ENCODE measurements around the gene NAALADL2. TPM values are rescaled to one million over a fixed set of nuclear protein-coding genes. Genes with fewer than 3 reads are reported as not detected.

The NAALADL2 gene
- total RNA-seq, 1 experiment from 2014 or later: 1.6 TPM

GRCh38 chr3:175608356-175608755 is 749.2 kb downstream of the NAALADL2 start:
- H2AK5ac ChIP-seq (ENCODE audit: insufficient read length, low read length): no peak overlapping the region
- H3K79me2 ChIP-seq (ENCODE audit: insufficient read depth, low read length): no peaks in the 10 kb centered on the region
- WGBS (ENCODE audit: extremely low coverage, insufficient read length, low lambda C conversion rate): no CpG with 5 or more reads among the region's 5 CpGs
- Mint-ChIP-seq H3K27ac (no peak overlapping the region), H3K27me3 (ENCODE audit: low read depth) (no peaks in the 10 kb centered on the region), H3K4me3 (no peak overlapping the region), H3K36me3 (ENCODE audit: insufficient read depth in 1 of 3, low read depth in 3 of 3) (no peaks in the 10 kb centered on the region), H3K4me1 (peaks cover 6 to 9% of the 10 kb centered on the region in 2 experiments), H3K9me3 (no peaks in the 10 kb centered on the region)
- TF ChIP-seq CTCF (conservative IDR thresholded peaks at IDR 0.05): no peak
- no peak overlapping the region for H2BK120ac ChIP-seq (ENCODE audit: low read depth, low read length, poor library complexity, severe bottlenecking)
- H3T11ph ChIP-seq (ENCODE audit: low read length): no peak overlapping the region
- no peaks in the 10 kb centered on the region for H3K4me1 ChIP-seq (ENCODE audit: insufficient read depth, low read length)
- no peak overlapping the region for H3K18ac ChIP-seq (ENCODE audit: insufficient read length, low read depth, low read length)
- no peak overlapping the region for H3K14ac ChIP-seq (ENCODE audit: insufficient read depth, low read length)
- no peak overlapping the region for H3K9ac ChIP-seq (ENCODE audit: extremely low read depth, insufficient read length, low read length)
- no peak overlapping the region for H2BK20ac ChIP-seq (ENCODE audit: low read depth, low read length, poor library complexity, severe bottlenecking)
- H3K4me2 ChIP-seq (ENCODE audit: insufficient read depth, insufficient read length, low read length): no peak overlapping the region
- no peaks in the 10 kb centered on the region for H3K27me3 ChIP-seq (ENCODE audit: insufficient read depth, low read length)
- DNase-seq: no peak
- H4K8ac ChIP-seq (replicated peaks; ENCODE audit: insufficient read length, low read depth, low read length): no peak overlapping the region
- H3K56ac ChIP-seq (ENCODE audit: insufficient read length, low read depth, low read length): no peak overlapping the region
- H4K20me1 ChIP-seq (ENCODE audit: control insufficient read depth, insufficient read depth, insufficient read length): no peaks in the 10 kb centered on the region
- H3K27ac ChIP-seq (ENCODE audit: insufficient read length, low read depth, low read length): no peak overlapping the region
- H4K5ac ChIP-seq (ENCODE audit: insufficient read length, low read depth, low read length): no peak overlapping the region
- no peaks in the 10 kb centered on the region for H3K9me3 ChIP-seq (ENCODE audit: control insufficient read depth, low read depth, low read length)
- no peaks in the 10 kb centered on the region for H3K23me2 ChIP-seq (ENCODE audit: insufficient read length, low read depth, low read length, poor library complexity, severe bottlenecking)
- H3K4ac ChIP-seq (ENCODE audit: low read depth, low read length): no peak overlapping the region
- no peak overlapping the region for H4K91ac ChIP-seq (ENCODE audit: insufficient read length, low read depth, low read length)
- no peak overlapping the region for H2BK5ac ChIP-seq (ENCODE audit: insufficient read length, low read length)
- H2BK12ac ChIP-seq (ENCODE audit: insufficient read length, low read depth, low read length): no peak overlapping the region
- no peaks in the 10 kb centered on the region for H3K79me1 ChIP-seq (ENCODE audit: insufficient read depth, low read depth, low read length, poor library complexity, severe bottlenecking)
- H2BK15ac ChIP-seq (ENCODE audit: low read depth, low read length): no peak overlapping the region
- H2AFZ ChIP-seq (ENCODE audit: low read length): no peak overlapping the region
- H3K23ac ChIP-seq (ENCODE audit: insufficient read length, low read depth, low read length): no peak overlapping the region

Measured in H9 (cell line).